Fibroblast of lung (primary cell): Measurements from ENCODE around the gene KCNC2.

Experiments
- EZH2 ChIP-seq: IDR thresholded peaks from 2 replicates; pipeline ENCODE4 v1.5.1; 2012; ENCODE audit warnings: low read length, control low read depth, mild to moderate bottlenecking; ENCODE audit errors: missing control alignments
- TF ChIP-seq, protein P1 (sequence below), 2 donors: IDR thresholded peaks in 1 of 2; conservative IDR thresholded peaks in 1 of 2; 1 replicate in 1 of 2; 2 replicates in 1 of 2; pipeline ENCODE4 v1.5.1; 2011 to 2012; ENCODE audit warnings: low read length in 2 of 2, control low read depth in 1 of 2, inconsistent platforms in 1 of 2, low read depth in 1 of 2, mild to moderate bottlenecking in 1 of 2

DNA sequence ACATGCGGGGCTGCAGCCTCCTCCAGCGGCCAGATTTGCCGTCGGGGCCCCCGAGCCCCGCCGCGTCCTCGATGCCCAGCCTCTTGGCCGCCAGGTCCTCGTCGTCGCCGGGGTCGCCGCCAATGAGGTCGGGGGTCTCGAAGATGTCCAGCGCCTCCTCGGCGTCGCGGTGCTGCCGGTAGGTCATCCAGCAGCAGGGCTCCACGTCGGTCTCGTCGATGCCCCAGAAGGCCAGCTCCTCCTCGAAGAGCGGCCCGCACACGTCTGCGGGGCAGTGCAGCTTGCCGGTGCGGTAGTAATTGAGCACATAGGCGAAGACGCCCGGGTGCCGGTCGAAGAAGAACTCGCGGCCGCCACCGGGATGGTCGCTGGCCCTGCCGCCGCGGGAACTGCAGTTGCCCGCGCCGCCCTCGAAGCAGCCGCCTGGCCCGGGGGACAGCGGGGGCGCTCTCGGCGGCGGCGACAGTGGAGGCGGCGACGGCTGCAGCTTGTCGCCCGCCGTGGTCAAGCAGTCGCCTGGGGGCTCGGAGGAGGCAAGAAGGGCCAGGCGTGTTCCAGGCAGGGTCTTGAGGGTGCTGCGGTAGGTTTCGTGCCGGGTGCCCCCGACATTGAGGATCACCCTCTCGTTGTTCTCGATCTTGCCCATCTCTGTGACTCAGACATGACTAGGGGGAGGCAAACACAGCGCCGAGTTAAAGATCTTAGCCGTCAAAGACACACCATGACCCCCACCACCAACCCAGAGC, 2.1 kb downstream of the KCNC2 start:
- TF ChIP-seq, protein P1, sequence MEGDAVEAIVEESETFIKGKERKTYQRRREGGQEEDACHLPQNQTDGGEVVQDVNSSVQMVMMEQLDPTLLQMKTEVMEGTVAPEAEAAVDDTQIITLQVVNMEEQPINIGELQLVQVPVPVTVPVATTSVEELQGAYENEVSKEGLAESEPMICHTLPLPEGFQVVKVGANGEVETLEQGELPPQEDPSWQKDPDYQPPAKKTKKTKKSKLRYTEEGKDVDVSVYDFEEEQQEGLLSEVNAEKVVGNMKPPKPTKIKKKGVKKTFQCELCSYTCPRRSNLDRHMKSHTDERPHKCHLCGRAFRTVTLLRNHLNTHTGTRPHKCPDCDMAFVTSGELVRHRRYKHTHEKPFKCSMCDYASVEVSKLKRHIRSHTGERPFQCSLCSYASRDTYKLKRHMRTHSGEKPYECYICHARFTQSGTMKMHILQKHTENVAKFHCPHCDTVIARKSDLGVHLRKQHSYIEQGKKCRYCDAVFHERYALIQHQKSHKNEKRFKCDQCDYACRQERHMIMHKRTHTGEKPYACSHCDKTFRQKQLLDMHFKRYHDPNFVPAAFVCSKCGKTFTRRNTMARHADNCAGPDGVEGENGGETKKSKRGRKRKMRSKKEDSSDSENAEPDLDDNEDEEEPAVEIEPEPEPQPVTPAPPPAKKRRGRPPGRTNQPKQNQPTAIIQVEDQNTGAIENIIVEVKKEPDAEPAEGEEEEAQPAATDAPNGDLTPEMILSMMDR (conservative IDR thresholded peaks at IDR 0.05 in 1 of 2, IDR thresholded peaks at IDR 0.05 in 1 of 2; ENCODE audit: low read depth in 1 of 2, low read length in 2 of 2) = no peak
- TF ChIP-seq EZH2 = peak; percentile 80
